GM12892 (cell line): ENCODE results near the gene EIF1B.

Experiments used
- POLR2A ChIP-seq: IDR thresholded peaks from 2 replicates; pipeline ENCODE4 v1.6.1; 2011; ENCODE audit warnings: low read depth, low read length, control low read depth
- TAF1 ChIP-seq: IDR thresholded peaks from 2 replicates; pipeline ENCODE4 v1.6.1; 2011; ENCODE audit warnings: low read depth, mild to moderate bottlenecking, control low read depth, low read length, borderline replicate concordance

DNA sequence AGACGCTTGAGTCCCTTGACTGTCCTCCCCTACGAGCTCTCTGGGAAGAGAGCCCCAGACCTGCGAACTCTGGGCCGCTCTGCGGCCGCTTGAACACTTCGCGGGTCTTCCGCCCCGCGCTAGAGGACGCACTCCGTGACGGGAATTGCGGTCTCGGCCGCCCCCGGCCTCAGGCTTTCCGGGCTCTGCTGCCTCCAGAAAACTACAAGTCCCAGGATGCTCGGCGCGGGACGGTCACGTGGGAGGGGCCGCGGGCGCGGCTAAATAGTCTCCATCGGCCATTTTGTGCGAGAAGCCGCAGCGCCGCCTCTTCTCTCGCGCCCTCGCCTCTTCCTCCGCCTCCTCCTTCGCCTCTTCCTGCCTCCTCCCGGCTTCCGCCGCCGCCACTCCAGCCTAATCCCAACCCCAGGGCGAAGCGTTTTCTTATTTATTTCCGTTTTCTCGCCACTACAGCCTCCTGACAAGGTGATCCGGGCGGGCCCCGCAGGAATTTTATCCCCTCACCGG lies at the start of gene EIF1B:
- TF ChIP-seq TAF1 (peak; percentile 57; the same call in 1 of the 2 replicates), POLR2A (peak; percentile 88)
